Liver (tissue), 9 donors: ENCODE measurements around the gene MRLN. TPM values are rescaled to one million over a fixed set of nuclear protein-coding genes. Genes with fewer than 3 reads are reported as not detected.

Experiments used
- DNase-seq: peaks from one replicate; pipeline ENCODE4 v3.0.0-alpha.2; 2017; ENCODE audit warnings: low spot score
- H3K27ac ChIP-seq, 2 donors: one replicate each; pipeline ENCODE4 v1.7.0; 2013; ENCODE audit warnings: inconsistent platforms in 2 of 2, low read length in 2 of 2, control low read depth in 1 of 2, low read depth in 1 of 2, mild to moderate bottlenecking in 1 of 2
- H3K27me3 ChIP-seq, 4 donors: one replicate each; pipeline versions ENCODE4 v1.6.1 to v1.7.0; 2013; ENCODE audit warnings: low read length in 3 of 4, inconsistent platforms in 1 of 4, mild to moderate bottlenecking in 1 of 4, moderate library complexity in 1 of 4; ENCODE audit not compliant: control insufficient read depth in 4 of 4, insufficient read depth in 4 of 4
- H3K36me3 ChIP-seq, 4 donors: one replicate each; pipeline versions ENCODE4 v1.6.1 to v1.7.0; 2013; ENCODE audit warnings: low read length in 3 of 4, mild to moderate bottlenecking in 3 of 4, low read depth in 1 of 4, moderate library complexity in 1 of 4; ENCODE audit not compliant: control insufficient read depth in 4 of 4, insufficient read depth in 3 of 4
- H3K4me1 ChIP-seq, 4 donors: one replicate each; pipeline versions ENCODE4 v1.6.1 to v1.7.0; 2013; ENCODE audit warnings: low read length in 3 of 4, mild to moderate bottlenecking in 3 of 4, moderate library complexity in 1 of 4; ENCODE audit not compliant: control insufficient read depth in 4 of 4, insufficient read depth in 4 of 4
- H3K4me3 ChIP-seq, 3 donors: one replicate each; pipeline versions ENCODE4 v1.6.1 to v1.7.0; 2013; ENCODE audit warnings: low read length in 3 of 3, control low read depth in 1 of 3, low read depth in 1 of 3, mild to moderate bottlenecking in 1 of 3
- H3K9ac ChIP-seq, 2 donors: one replicate each; pipeline ENCODE4 v1.7.0; 2013; ENCODE audit warnings: low read length in 2 of 2, mild to moderate bottlenecking in 2 of 2, moderate library complexity in 2 of 2, control low read depth in 1 of 2, low read depth in 1 of 2
- H3K9me3 ChIP-seq, 4 donors: one replicate each; pipeline versions ENCODE4 v1.6.1 to v1.7.0; 2013; ENCODE audit warnings: low read length in 3 of 4; ENCODE audit not compliant: control insufficient read depth in 4 of 4
- FOXA1 ChIP-seq: IDR thresholded peaks from 2 replicates; pipeline ENCODE4 v1.6.1; 2016; ENCODE audit warnings: antibody characterized with exemption
- FOXA2 ChIP-seq: IDR thresholded peaks from 2 replicates; pipeline ENCODE4 v1.6.1; 2016; ENCODE audit warnings: antibody characterized with exemption
- GABPA ChIP-seq, 2 donors: IDR thresholded peaks in 1 of 2; conservative IDR thresholded peaks in 1 of 2; 2 replicates each; pipeline ENCODE4 v1.6.1; 2016; ENCODE audit warnings: antibody characterized with exemption in 2 of 2, mild to moderate bottlenecking in 1 of 2, moderate library complexity in 1 of 2
- HNF4A ChIP-seq, 2 donors: conservative IDR thresholded peaks; 2 replicates each; pipeline ENCODE4 v1.6.1; 2016; ENCODE audit warnings: antibody characterized with exemption in 2 of 2, mild to moderate bottlenecking in 2 of 2
- HNF4G ChIP-seq: IDR thresholded peaks from 2 replicates; pipeline ENCODE4 v1.6.1; 2016; ENCODE audit warnings: antibody characterized with exemption
- JUND ChIP-seq, 2 donors: IDR thresholded peaks; 2 replicates each; pipeline ENCODE4 v1.6.1; 2016; ENCODE audit warnings: antibody characterized with exemption in 2 of 2
- NR2F2 ChIP-seq: IDR thresholded peaks from 2 replicates; pipeline ENCODE4 v1.6.1; 2016; ENCODE audit warnings: antibody characterized with exemption
- RAD21 ChIP-seq, 2 donors: IDR thresholded peaks; 2 replicates each; pipeline ENCODE4 v1.6.1; 2016; ENCODE audit warnings: antibody characterized with exemption in 2 of 2, mild to moderate bottlenecking in 2 of 2
- RXRA ChIP-seq, 2 donors: IDR thresholded peaks; 2 replicates each; pipeline ENCODE4 v1.6.1; 2017 to 2018; ENCODE audit warnings: antibody characterized with exemption in 2 of 2, mild to moderate bottlenecking in 1 of 2
- SP1 ChIP-seq: IDR thresholded peaks from 2 replicates; pipeline ENCODE4 v1.6.1; 2018; ENCODE audit warnings: antibody characterized with exemption, mild to moderate bottlenecking
- TAF1 ChIP-seq: conservative IDR thresholded peaks from 2 replicates; pipeline ENCODE4 v1.6.1; 2016; ENCODE audit warnings: antibody characterized with exemption, mild to moderate bottlenecking
- YY1 ChIP-seq: IDR thresholded peaks from 2 replicates; pipeline ENCODE4 v1.6.1; 2016; ENCODE audit warnings: antibody characterized with exemption, mild to moderate bottlenecking
- WGBS: extraction: QIAGEN DNeasy Blood & Tissue Kit; methylation state at CpG from one replicate; pipeline ENCODE4 v1.1.7; 2013; 5-methylcytosine and 5-hydroxymethylcytosine counted together
- polyA plus RNA-seq, 2 donors: library from polyadenylated mRNA; stranded (reverse) in 1 of 2; unstranded in 1 of 2; fragments of 200-250 nt in 1 of 2; fragments of >200 nt in 1 of 2; fragmentation: Nextera tagmentation in 1 of 2; extraction: Ambion mirVana in 1 of 2; gene quantifications; one replicate each; pipeline versions ENCODE4 v1.2.1 to v1.2.3, GENCODE V29; 2013 to 2015
- total RNA-seq, 2 donors: library from RNA; depleted of rRNA; stranded (reverse); fragments of >200 nt; gene quantifications; one replicate each; pipeline ENCODE4 v1.2.3, GENCODE V29; 2014
- TF ChIP-seq, protein P1 (sequence below): IDR thresholded peaks from 2 replicates; pipeline ENCODE4 v1.6.1; 2016; ENCODE audit warnings: antibody characterized with exemption
- TF ChIP-seq, protein P2 (sequence below): fragments of 150-350 bp; IDR thresholded peaks from 2 replicates; pipeline ENCODE4 v1.5.1; 2017; ENCODE audit warnings: improper control_type of control experiment, low read depth, low read length; ENCODE audit not compliant: missing input control
- TF ChIP-seq, protein P3 (sequence below): IDR thresholded peaks from 2 replicates; pipeline ENCODE4 v1.6.1; 2016; ENCODE audit warnings: antibody characterized with exemption
- TF ChIP-seq, protein P4 (sequence below): IDR thresholded peaks from 2 replicates; pipeline ENCODE4 v1.6.1; 2016; ENCODE audit warnings: antibody characterized with exemption
- TF ChIP-seq, protein P5 (sequence below): IDR thresholded peaks from 2 replicates; pipeline ENCODE4 v1.6.1; 2016; ENCODE audit warnings: antibody characterized with exemption, mild to moderate bottlenecking
- donor health status: healthy.
- donor health status: healthy.
- donor health status: healthy.
- donor health status: healthy.
- donor health status: healthy.

Gene MRLN
- total and polyA plus RNA-seq, 4 donors: not detected

DNA sequence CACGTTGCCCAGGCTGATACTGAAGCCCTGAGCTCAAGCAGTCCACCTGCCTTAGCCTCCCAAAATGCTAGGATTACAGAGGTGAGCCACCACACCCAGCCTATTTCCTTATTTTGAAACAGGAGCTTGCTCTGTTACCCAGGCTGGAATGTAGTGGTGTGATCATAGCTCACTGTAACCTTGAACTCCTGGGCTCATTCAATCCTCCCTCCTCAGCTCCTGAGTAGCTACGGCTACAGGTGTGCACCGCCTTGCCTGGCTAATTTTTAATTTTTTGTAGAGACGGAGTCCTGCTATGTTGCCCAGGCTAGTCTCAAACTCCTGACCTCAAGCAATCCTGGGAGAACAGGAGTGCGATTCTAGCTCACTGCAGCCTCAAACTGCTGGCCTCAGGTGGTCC is 11.7 kb downstream of the MRLN start:
- WGBS: 74% methylated on average over 5 of the region's 5 CpGs

DNA sequence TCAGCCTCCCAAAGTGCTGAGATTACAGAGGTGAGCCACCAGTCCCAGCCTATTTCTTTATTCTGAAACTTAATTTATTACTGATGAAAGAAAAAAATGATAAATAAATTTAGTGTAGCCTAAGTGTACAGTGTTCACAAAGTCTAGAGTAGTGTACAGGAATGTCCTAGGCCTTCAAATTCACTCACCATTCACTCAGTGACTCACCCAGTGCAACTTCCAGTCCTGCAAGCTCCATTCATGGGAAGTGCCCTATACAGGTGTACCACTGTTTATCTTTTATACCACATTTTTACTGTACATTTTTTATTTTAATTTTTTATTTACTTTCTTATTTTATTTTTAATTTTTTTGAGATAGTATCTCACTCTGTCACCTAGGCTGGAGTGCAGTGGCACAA is 12.2 kb downstream of the MRLN start:
- Histone ChIP-seq H3K9me3 (no peaks in the 10 kb centered on the region), H3K4me1 (no peaks in the 10 kb centered on the region), H3K4me3 (no peak overlapping the region), H3K27me3 (no peaks in the 10 kb centered on the region), H3K36me3 (no peaks in the 10 kb centered on the region), H3K27ac (no peak overlapping the region), H3K9ac (no peak overlapping the region)
- DNase-seq: no peak
- TF ChIP-seq SP1 (no peak), JUND (IDR thresholded peaks at IDR 0.05) (no peak), FOXA2 (no peak), FOXA1 (no peak)
- TF ChIP-seq, protein P1, sequence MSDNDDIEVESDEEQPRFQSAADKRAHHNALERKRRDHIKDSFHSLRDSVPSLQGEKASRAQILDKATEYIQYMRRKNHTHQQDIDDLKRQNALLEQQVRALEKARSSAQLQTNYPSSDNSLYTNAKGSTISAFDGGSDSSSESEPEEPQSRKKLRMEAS: no peak
- TF ChIP-seq, protein P2, sequence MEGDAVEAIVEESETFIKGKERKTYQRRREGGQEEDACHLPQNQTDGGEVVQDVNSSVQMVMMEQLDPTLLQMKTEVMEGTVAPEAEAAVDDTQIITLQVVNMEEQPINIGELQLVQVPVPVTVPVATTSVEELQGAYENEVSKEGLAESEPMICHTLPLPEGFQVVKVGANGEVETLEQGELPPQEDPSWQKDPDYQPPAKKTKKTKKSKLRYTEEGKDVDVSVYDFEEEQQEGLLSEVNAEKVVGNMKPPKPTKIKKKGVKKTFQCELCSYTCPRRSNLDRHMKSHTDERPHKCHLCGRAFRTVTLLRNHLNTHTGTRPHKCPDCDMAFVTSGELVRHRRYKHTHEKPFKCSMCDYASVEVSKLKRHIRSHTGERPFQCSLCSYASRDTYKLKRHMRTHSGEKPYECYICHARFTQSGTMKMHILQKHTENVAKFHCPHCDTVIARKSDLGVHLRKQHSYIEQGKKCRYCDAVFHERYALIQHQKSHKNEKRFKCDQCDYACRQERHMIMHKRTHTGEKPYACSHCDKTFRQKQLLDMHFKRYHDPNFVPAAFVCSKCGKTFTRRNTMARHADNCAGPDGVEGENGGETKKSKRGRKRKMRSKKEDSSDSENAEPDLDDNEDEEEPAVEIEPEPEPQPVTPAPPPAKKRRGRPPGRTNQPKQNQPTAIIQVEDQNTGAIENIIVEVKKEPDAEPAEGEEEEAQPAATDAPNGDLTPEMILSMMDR: no peak
- TF ChIP-seq, protein P3, sequence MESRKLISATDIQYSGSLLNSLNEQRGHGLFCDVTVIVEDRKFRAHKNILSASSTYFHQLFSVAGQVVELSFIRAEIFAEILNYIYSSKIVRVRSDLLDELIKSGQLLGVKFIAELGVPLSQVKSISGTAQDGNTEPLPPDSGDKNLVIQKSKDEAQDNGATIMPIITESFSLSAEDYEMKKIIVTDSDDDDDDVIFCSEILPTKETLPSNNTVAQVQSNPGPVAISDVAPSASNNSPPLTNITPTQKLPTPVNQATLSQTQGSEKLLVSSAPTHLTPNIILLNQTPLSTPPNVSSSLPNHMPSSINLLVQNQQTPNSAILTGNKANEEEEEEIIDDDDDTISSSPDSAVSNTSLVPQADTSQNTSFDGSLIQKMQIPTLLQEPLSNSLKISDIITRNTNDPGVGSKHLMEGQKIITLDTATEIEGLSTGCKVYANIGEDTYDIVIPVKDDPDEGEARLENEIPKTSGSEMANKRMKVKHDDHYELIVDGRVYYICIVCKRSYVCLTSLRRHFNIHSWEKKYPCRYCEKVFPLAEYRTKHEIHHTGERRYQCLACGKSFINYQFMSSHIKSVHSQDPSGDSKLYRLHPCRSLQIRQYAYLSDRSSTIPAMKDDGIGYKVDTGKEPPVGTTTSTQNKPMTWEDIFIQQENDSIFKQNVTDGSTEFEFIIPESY: no peak
- TF ChIP-seq, protein P4, sequence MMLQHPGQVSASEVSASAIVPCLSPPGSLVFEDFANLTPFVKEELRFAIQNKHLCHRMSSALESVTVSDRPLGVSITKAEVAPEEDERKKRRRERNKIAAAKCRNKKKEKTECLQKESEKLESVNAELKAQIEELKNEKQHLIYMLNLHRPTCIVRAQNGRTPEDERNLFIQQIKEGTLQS: no peak

More for the DNA sequence above, 11.7 kb downstream of the MRLN start:
- H3K27ac ChIP-seq: no peak overlapping the region
- no peaks in the 10 kb centered on the region for H3K4me1 ChIP-seq
- H3K36me3 ChIP-seq: no peaks in the 10 kb centered on the region
- TF ChIP-seq RXRA (IDR thresholded peaks at IDR 0.05): no peak
- no peak for TF ChIP-seq NR2F2
- TF ChIP-seq HNF4A (conservative IDR thresholded peaks at IDR 0.05): no peak
- TF ChIP-seq FOXA1: no peak
- TF ChIP-seq YY1: no peak
- TF ChIP-seq, protein P1: no peak
- TF ChIP-seq, protein P5, sequence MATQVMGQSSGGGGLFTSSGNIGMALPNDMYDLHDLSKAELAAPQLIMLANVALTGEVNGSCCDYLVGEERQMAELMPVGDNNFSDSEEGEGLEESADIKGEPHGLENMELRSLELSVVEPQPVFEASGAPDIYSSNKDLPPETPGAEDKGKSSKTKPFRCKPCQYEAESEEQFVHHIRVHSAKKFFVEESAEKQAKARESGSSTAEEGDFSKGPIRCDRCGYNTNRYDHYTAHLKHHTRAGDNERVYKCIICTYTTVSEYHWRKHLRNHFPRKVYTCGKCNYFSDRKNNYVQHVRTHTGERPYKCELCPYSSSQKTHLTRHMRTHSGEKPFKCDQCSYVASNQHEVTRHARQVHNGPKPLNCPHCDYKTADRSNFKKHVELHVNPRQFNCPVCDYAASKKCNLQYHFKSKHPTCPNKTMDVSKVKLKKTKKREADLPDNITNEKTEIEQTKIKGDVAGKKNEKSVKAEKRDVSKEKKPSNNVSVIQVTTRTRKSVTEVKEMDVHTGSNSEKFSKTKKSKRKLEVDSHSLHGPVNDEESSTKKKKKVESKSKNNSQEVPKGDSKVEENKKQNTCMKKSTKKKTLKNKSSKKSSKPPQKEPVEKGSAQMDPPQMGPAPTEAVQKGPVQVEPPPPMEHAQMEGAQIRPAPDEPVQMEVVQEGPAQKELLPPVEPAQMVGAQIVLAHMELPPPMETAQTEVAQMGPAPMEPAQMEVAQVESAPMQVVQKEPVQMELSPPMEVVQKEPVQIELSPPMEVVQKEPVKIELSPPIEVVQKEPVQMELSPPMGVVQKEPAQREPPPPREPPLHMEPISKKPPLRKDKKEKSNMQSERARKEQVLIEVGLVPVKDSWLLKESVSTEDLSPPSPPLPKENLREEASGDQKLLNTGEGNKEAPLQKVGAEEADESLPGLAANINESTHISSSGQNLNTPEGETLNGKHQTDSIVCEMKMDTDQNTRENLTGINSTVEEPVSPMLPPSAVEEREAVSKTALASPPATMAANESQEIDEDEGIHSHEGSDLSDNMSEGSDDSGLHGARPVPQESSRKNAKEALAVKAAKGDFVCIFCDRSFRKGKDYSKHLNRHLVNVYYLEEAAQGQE: no peak
- no peak for TF ChIP-seq HNF4G
- TF ChIP-seq, protein P4: no peak
- TF ChIP-seq, protein P2: no peak
- no peak for TF ChIP-seq RAD21 (IDR thresholded peaks at IDR 0.05)
- TF ChIP-seq GABPA (IDR thresholded peaks at IDR 0.05 in 1 of 2, conservative IDR thresholded peaks at IDR 0.05 in 1 of 2): no peak
- no peak for TF ChIP-seq SP1
- TF ChIP-seq JUND (IDR thresholded peaks at IDR 0.05): no peak
- no peak for TF ChIP-seq TAF1
- no peak for TF ChIP-seq FOXA2
- TF ChIP-seq, protein P3: no peak
- H3K4me3 ChIP-seq: no peak overlapping the region
- H3K9me3 ChIP-seq: no peaks in the 10 kb centered on the region
- no peaks in the 10 kb centered on the region for H3K27me3 ChIP-seq
- H3K9ac ChIP-seq: no peak overlapping the region
- DNase-seq: no peak
